Ecto neural progenitor cell (in vitro differentiated cells): ENCODE measurements around the gene SLC35A5.

Experiments used
- DNase-seq: peaks from one replicate; pipeline ENCODE4 v3.0.0-alpha.2; 2018; ENCODE audit warnings: low spot score

Gene SLC35A5

GRCh38 chr3:112572701-112573100 lies 10.9 kb downstream of the SLC35A5 start:
- DNase-seq = no peak

GRCh38 chr3:112579232-112579631 lies 17.4 kb downstream of the SLC35A5 start:
- DNase-seq = no peak

- DNase-seq = no peak
Measured at GRCh38 chr3:112579697-112580096, 17.9 kb downstream of the SLC35A5 start.

- DNase-seq = no peak
Measured at GRCh38 chr3:112582244-112582874, 20.5 kb downstream of the SLC35A5 start.

- DNase-seq = no peak
Measured at GRCh38 chr3:112583105-112583504, 21.3 kb downstream of the SLC35A5 start.

- DNase-seq = no peak
Measured at GRCh38 chr3:112585782-112586181, 23.9 kb downstream of the SLC35A5 start.

- DNase-seq = no peak
Measured at GRCh38 chr3:112587336-112587735, 25.5 kb downstream of the SLC35A5 start.

- DNase-seq = no peak
Measured at GRCh38 chr3:112593258-112593657, 31.4 kb downstream of the SLC35A5 start.

GRCh38 chr3:112594856-112595255 lies 33.0 kb downstream of the SLC35A5 start:
- DNase-seq = no peak

- DNase-seq = no peak
Measured at GRCh38 chr3:112597945-112598344, 36.1 kb downstream of the SLC35A5 start.

- no peak for DNase-seq
Measured at GRCh38 chr3:112598731-112599130, 36.9 kb downstream of the SLC35A5 start.

- DNase-seq = no peak
Measured at GRCh38 chr3:112602217-112602838, 40.5 kb downstream of the SLC35A5 start.

- DNase-seq = no peak
Measured at GRCh38 chr3:112604536-112604935, 42.7 kb downstream of the SLC35A5 start.

- no peak for DNase-seq
Measured at GRCh38 chr3:112605285-112605684, 43.4 kb downstream of the SLC35A5 start.

GRCh38 chr3:112606098-112606497 lies 44.3 kb downstream of the SLC35A5 start:
- DNase-seq = no peak

- no peak for DNase-seq
Measured at GRCh38 chr3:112607863-112608262, 46.0 kb downstream of the SLC35A5 start.

GRCh38 chr3:112610121-112610520 lies 48.3 kb downstream of the SLC35A5 start:
- DNase-seq = no peak

GRCh38 chr3:112611752-112612515 lies 50.1 kb downstream of the SLC35A5 start:
- no peak for DNase-seq

GRCh38 chr3:112615989-112616731 lies 54.3 kb downstream of the SLC35A5 start:
- DNase-seq = no peak

GRCh38 chr3:112617285-112617684 lies 55.4 kb downstream of the SLC35A5 start:
- DNase-seq = no peak

GRCh38 chr3:112619295-112619694 lies 57.5 kb downstream of the SLC35A5 start:
- DNase-seq = no peak

GRCh38 chr3:112623213-112623612 lies 61.4 kb downstream of the SLC35A5 start:
- no peak for DNase-seq

- no peak for DNase-seq
Measured at GRCh38 chr3:112623717-112624116, 61.9 kb downstream of the SLC35A5 start.
